Measurements from ENCODE around the gene ZNF462. TPM values are rescaled to one million over a fixed set of nuclear protein-coding genes. Genes with fewer than 3 reads are reported as not detected.

Gene ZNF462
- total RNA-seq, 1 experiment from 2014 or later = 164 TPM

- Histone ChIP-seq H2AK5ac (ENCODE audit: insufficient read length, low read length) (no peak overlapping the region), H3K4me2 (ENCODE audit: insufficient read depth, insufficient read length, low read length) (peak overlapping the region; percentile 79), H3K27ac (ENCODE audit: insufficient read length, low read depth, low read length) (peak overlapping the region; percentile 63), H2BK15ac (ENCODE audit: low read depth, low read length) (no peak overlapping the region), H3K4me1 (ENCODE audit: insufficient read depth, low read length) (peaks cover 6% of the 10 kb centered on the region; the same call in 1 of the 2 replicates), H4K5ac (ENCODE audit: insufficient read length, low read depth, low read length) (no peak overlapping the region), H3K9ac (ENCODE audit: extremely low read depth, insufficient read length, low read length) (peak overlapping the region; percentile 87), H3K79me1 (ENCODE audit: insufficient read depth, low read depth, low read length, poor library complexity, severe bottlenecking) (peaks cover 2% of the 10 kb centered on the region), H3K9me3 (ENCODE audit: control insufficient read depth, low read depth, low read length) (no peaks in the 10 kb centered on the region), H3K23ac (ENCODE audit: insufficient read length, low read depth, low read length) (no peak overlapping the region), H3K27me3 (ENCODE audit: insufficient read depth, low read length) (no peaks in the 10 kb centered on the region), H3K14ac (ENCODE audit: insufficient read depth, low read length) (peak overlapping the region; percentile 85; the same call in 1 of the 2 replicates), H3T11ph (ENCODE audit: low read length) (no peak overlapping the region), H4K91ac (ENCODE audit: insufficient read length, low read depth, low read length) (no peak overlapping the region), H3K18ac (ENCODE audit: insufficient read length, low read depth, low read length) (peak overlapping the region; percentile 59), H4K8ac (replicated peaks; ENCODE audit: insufficient read length, low read depth, low read length) (no peak overlapping the region), H2BK120ac (ENCODE audit: low read depth, low read length, poor library complexity, severe bottlenecking) (no peak overlapping the region), H3K56ac (ENCODE audit: insufficient read length, low read depth, low read length) (no peak overlapping the region), H3K79me2 (ENCODE audit: insufficient read depth, low read length) (peaks cover 16% of the 10 kb centered on the region), H4K20me1 (ENCODE audit: control insufficient read depth, insufficient read depth, insufficient read length) (no peaks in the 10 kb centered on the region), H2BK12ac (ENCODE audit: insufficient read length, low read depth, low read length) (no peak overlapping the region), H3K23me2 (ENCODE audit: insufficient read length, low read depth, low read length, poor library complexity, severe bottlenecking) (peaks cover 19% of the 10 kb centered on the region), H2BK5ac (ENCODE audit: insufficient read length, low read length) (no peak overlapping the region), H2BK20ac (ENCODE audit: low read depth, low read length, poor library complexity, severe bottlenecking) (no peak overlapping the region), H2AFZ (ENCODE audit: low read length) (no peak overlapping the region), H3K4ac (ENCODE audit: low read depth, low read length) (no peak overlapping the region; the same call in 1 of the 2 replicates)
- H3K27me3 Mint-ChIP-seq (ENCODE audit: low read depth) = no peaks in the 10 kb centered on the region
- peak overlapping the region; percentile 93 to 100 for H3K4me3 Mint-ChIP-seq
- TF ChIP-seq CTCF (conservative IDR thresholded peaks at IDR 0.05) = no peak
- peaks cover 20% of the 10 kb centered on the region in 2 experiments for H3K4me1 Mint-ChIP-seq
- H3K36me3 Mint-ChIP-seq (ENCODE audit: insufficient read depth in 1 of 3, low read depth in 3 of 3) = peaks cover 5 to 12% (median 6%) of the 10 kb centered on the region in 3 experiments
- peak overlapping the region; percentile 98 to 100 (median 99) for H3K27ac Mint-ChIP-seq
- WGBS (ENCODE audit: extremely low coverage, insufficient read length, low lambda C conversion rate) = no CpG with 5 or more reads among the region's 43 CpGs
- DNase-seq = peak; percentile 86
- no peaks in the 10 kb centered on the region; a peak in 2 of 5 replicates for H3K9me3 Mint-ChIP-seq
Observed at GRCh38 chr9:106859957-106860720, 2.8 kb upstream of the ZNF462 start.
